NCI-H1105 treated with DMSO at 0.1 percent for 48 hours (cell line): ENCODE results near the gene SLC17A7.
"Not testable (repeated sequence)": the region's sequence is repeated elsewhere in the genome, so short reads cannot be mapped to it uniquely, and the experiment has no call there.

Source experiments
- DNase-seq: peaks from one replicate; lab custom pipeline; 2025; lab: John Stamatoyannopoulos, UW

SLC17A7 gene

DNA sequence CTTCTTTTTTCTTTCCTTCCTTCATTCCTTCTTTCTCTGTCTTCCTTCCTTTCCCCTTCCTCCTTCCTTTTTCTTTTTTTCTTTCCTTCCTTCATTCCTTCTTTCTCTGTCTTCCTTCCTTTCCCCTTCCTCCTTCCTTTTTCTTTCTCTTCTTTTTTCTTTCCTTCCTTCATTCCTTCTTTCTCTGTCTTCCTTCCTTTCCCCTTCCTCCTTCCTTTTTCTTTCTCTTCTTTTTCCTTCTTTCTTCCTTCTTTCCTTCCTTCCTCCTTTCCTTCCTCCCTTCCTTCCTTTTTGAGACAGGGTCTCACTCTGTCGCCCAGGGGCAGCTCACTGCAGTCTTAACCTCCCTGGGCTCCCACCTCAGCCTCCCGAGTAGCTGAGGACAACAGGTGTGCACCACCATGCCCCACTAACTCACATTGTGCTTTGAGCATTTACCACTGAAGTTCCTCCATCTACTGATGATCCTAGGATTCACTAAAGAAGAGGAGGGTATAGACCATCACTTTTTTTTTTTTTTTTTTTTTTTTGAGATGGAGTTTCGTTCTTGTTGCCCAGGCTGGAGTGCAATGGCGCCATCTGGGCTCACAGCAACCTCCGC lies 2.9 kb upstream of the SLC17A7 start:
- not testable (repeated sequence) for DNase-seq

DNA sequence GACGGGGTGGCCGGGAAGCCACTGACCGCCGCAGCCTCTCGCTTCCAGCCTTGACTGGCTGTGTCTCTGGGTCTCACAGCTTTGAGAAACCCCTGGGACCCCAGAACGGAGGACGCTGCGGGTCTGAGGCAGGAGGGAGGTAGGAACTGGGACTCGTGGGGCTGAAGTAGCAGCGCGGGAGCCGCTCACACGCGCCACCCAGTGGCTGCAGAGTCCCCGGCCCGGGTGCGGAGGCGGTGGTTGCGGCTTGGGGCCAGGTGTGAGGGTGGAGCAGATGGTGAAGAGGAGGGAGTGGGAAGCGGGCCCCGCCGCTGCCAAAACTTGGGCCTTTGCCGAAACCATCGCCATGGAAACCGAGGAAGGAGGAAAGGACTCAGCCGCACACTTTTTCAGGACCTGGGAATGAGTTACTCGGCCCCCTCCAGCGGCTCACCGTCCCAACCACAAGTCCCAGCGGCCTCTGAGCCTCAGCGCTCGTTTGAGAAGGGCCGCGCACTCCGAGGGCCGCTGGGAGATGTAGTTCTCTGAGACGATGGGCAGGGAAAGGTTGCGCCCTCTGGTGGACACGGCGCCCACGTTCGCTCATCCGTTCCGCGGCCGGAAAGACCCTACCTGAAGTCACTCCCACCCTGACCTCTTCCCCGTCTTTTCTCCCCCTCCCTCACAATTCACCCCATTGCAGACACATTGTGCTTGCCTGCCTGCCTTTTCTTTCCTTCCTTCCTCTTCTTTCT lies 2.2 kb upstream of the SLC17A7 start:
- DNase-seq: peak; percentile 97

DNA sequence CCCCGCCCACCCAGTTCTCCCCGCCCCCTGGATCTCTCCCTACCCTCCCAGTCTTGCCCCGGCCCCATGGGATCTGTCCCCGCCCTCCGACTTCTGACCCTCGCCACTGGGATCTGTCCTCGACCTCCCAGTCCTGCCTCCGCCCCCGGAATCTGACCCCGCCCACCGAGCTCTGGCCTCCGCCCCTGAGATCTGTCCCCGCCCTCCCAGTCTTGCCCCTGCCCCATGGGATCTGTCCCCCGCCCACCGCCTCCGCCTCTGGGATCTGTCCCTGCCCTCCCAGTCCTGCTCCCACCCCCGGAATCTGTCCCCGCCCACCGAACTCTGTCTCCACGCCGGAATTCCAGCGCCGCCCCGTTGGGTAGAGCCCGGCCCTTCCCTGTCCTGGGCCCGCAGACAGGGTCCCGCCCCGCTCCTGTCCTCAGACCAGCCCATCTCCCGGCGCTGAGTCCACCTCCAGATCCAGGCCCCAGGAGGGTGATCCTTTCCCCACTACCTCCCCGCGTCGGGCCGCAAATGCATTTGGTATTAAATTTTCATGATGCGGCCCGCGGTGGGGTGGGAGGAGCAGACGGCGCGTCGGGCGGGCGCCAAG lies 1.5 kb upstream of the SLC17A7 start:
- peak; percentile 68 for DNase-seq

GRCh38 chr19:49442354-49442753 lies 1.0 kb upstream of the SLC17A7 start:
- no peak for DNase-seq

DNA sequence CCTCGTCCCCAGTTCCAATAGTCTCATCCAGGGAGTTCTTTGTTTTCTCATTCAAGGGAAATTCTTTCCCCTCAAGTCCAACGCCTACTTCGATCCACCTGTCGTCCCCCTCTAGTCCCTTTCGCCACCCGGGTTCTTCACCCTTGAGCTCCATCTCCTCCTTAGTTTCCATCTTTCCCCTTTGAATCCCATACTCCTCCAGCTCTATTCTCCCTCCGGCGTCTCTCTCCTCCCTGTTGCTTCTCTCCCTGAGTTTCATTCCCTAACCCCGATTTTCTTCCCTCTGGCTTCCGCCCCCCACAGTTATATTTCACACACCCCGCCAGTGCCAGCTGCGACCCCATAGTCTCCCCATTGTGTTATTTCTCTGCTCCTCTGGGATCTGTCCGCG lies 628 bp upstream of the SLC17A7 start:
- no peak for DNase-seq

DNA sequence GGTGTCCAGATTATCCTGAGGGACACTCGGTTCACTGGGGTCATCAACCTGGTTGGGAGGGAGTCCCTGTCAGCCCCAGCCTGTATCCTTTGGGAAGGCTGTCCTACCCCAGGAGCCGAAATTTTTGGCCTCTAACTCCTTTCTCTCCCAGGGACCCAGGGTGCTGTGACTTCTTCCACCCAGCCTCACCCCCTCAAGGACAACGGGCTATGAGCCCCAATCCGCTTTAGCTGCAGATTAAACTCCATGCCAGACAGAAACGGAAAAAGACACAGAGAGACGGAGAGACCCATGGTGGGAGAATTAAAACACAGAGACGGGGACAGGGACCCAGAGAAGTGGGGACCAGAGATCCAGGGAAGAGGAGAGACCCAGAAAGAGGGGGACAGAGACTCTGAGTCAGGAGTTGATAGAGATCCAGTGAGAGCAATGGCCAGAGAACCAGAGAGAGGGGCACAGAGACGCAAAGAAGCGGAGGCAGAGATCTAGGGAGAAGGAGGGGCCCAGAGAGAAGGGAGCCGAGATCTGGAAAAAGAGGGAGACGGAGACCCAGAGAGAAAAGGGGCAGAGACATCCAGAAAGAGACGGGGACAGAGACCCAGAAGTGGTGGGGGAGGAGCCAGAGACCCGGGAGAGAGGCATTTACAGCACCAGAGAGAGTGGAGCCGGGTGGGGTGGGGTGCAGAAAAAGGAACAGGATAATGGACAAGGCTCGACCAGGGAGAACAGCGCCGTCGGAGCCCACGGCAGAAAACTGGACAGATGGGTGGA lies 703 bp downstream of the SLC17A7 start:
- no peak for DNase-seq

GRCh38 chr19:49439836-49440235 lies 1.5 kb downstream of the SLC17A7 start:
- DNase-seq: no peak

- no peak for DNase-seq
Observed at GRCh38 chr19:49438261-49438660, 3.1 kb downstream of the SLC17A7 start.

GRCh38 chr19:49437231-49437630 lies 4.1 kb downstream of the SLC17A7 start:
- DNase-seq: no peak

DNA sequence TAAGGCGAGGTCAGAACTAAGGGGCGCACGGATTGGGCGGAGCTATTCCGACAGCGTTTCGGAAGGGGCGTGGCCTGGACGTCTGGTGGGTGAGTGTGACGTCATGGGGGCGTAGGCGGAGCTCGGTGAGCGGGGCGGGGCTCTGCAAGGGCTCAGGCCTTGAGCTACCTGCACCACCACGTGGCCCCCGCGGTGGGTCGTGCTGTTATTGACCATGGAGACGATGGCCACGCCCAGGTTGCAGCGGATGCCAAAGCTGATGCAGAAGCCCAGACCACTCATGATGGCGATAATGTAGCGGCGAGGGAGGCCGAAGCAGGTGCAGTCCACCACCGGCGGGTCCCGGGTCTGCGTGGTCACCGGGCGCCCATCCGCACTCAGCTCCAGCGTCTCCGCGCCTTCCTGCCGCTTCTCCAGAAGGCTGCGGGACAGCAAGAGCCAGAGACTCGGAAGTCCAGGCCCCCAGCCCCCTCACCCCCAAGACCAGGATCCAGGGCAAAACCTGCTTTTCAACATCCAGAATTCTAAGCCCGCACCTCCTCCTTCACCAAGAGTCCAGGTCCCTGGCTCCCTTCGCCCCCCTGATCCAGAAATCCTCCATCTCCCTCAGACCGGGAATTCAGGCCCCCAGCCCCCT lies 4.8 kb downstream of the SLC17A7 start:
- no peak for DNase-seq

- no peak for DNase-seq
Observed at GRCh38 chr19:49435670-49436069, 5.7 kb downstream of the SLC17A7 start.

DNA sequence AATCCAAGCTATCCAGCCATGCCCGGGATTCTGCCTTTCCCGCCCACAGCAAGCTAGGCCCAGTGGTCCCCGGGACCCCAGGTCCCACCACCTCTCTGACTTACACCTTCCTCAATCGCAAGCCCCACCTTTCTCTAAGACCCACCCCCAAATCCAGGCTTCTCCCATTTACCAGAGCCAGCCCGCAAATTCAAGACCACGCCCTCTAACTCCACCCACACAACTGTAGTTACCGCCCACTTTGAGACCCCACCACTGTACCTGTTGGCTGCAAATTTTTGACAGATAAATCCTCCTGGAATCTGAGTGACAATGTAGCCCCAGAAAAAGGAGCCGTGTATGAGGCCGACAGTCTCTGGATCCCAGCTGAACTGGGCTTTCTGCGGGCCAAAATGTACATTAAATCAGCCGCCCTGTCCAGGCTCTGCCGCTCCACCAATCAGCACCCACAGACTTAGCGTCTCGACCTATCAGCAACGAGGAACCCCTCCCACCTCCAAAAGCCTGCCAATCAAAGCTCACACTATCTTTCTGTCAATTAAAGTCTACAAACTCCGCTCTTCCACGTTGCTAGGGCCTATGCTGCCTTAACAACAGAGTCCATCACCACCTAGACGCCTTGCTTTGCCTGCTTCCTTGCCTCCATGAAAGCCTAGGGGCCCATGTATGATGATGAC lies 6.3 kb downstream of the SLC17A7 start:
- DNase-seq: no peak

DNA sequence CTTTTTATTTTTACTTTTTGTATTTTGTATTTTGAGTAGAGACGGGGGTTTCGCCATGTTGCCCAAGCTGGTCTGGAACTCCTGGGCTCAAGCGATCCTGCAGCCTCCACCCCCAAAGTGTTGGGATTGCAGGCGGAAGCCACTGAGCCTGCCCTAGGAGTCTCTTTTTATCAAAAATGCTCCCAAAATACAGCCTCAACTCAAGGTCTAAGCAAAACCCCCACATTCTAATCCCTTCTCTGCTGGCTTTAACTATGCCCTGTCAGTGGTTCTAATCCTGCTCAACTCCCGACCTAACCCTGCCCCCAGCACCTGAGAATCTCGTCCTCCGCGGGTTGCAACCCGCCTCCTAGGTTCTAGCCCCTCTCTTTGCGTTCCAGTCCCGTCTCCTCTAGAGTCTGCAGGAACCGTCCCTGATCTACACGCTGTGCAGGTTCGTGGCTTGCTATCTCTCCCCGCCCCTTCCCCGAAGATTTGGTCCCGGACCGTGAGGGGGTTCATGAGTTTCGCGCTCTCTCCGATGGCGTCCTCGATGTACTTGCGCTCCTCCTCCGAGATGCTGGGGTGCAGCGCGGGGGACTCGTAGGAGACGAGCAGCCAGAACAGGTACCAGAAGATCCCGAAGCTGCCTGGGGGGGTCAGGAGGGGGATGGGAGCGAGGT lies 8.0 kb downstream of the SLC17A7 start:
- no peak for DNase-seq

DNA sequence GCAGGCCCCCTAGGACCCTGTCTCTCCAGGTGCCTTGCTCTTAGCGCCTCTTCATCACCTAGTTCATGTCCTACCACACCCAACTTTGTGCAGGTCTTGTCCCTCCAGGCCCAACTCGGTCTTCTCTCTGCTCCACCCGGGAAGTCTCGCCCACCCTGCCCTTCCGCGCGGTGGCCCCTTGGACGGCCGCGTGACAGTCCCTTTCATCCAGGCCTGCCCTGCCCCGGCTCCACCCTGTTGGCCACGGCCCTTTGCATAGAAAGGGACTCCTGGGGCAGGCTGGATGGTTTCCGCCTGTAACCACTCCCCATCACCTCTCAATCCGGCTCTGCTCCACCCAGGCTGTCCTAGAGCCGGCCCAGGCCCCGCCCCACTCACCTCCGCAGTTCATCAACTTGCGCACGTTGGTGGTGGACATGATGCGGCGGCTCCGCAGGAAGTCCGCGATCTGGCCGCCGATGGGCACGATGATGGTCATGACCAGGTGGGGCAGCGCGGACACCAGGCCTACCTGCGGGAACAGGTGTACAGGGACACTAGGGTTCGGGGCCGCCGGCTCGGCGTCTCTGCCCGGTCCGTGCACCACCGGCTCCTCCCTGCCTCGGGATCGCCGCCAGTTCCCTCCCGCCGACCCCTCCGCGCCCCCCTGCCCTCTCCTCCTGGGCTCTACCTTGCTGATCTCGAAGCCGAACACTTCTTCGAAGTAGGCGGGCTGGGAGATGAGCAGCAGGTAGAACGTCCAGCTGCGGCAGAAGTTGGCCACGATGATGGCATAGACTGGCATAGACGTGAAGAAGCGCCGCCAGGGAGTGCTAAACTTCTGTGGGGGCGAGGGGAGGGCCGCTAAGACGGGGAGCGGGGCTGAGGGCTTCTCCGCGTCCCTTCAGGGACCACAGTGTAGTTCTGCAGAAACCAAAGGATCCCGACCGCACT lies 8.9 kb downstream of the SLC17A7 start:
- no peak for DNase-seq

GRCh38 chr19:49431330-49431749 lies 10.0 kb downstream of the SLC17A7 start:
- DNase-seq: no peak

DNA sequence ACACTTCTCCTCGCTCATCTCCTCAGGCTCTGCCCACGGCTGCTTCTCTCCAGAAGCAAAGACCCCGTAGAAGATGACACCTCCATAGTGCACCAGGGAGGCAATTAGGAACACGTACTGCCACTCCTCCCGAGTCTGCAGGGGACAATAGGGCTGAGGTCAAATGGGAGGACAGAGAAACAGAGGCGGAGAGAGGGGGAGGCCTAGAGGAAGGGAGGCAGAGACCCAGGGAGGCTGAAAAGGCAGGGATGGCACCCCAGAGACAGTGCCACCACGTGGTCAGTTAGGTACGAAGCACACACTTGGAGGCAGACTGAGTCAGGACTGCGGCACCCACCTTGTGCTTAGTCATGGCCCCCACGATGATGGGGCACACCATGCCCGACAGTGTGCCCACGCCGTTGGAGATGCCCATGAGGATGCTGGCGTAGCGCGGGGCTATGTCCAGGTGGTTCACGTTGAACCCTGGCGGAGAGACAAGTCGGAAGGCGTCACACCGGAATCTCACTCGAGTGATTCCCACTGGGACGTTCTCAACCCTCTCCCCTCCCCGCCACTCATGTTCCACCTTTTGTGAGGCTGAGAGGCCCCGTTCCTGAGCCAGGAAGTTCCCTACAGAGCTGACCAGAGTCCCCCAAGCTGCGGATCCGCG lies 10.5 kb downstream of the SLC17A7 start:
- DNase-seq: no peak

DNA sequence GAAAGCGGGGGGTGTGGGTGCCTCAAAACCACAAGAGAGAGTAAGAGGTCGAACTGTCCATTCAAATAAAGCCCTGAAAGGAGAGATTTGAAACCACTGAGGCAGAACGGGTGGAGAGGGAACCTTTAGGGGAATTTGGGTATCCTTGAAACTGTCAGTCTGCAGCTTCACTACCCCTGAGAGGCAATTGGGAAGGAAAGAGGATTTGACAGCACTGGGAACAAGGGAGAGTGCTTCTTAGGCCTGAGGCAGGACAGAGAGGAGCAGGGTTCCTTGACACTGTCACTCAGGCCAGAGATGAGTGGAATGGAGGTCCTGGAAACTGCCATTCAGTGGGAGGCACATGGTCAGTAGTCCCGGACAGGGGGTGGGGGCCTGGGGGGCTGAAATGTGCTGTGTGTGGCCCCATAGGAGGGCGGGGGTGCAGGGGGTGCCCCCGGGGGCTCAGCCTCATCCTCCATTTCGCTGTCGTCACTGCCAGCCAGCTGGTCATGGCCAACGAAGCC lies 11.1 kb downstream of the SLC17A7 start:
- no peak for DNase-seq

- no peak for DNase-seq
Observed at GRCh38 chr19:49428547-49429451, 12.5 kb downstream of the SLC17A7 start.
